Renal cortical epithelial cell (primary cell): ENCODE measurements around the gene TPI1. TPM values are rescaled to one million over a fixed set of nuclear protein-coding genes. Genes with fewer than 3 reads are reported as not detected.

ENCODE experiments used
- total RNA-seq: library from RNA; depleted of rRNA; stranded (reverse); fragments of >200 nt; gene quantifications from 2 replicates; pipeline ENCODE4 v1.2.3, GENCODE V29; 2014

TPI1 gene
- total RNA-seq, 1 donor from 2014 or later, result 1,309 TPM

Other genes starting within 250 kb of the TPI1 start
- gene LPAR5, start 231.6 kb upstream of the TPI1 start, total RNA-seq, result 0.17 TPM in 1 of 2 replicates, not detected in the other
- 0.15 and 0.17 TPM in 2 replicates for gene ACRBP, start 220.1 kb upstream of the TPI1 start, total RNA-seq
- 45.3 and 67.6 TPM in 2 replicates for gene ING4, start 204.4 kb upstream of the TPI1 start, total RNA-seq
- gene ZNF384, start 178.2 kb upstream of the TPI1 start, total RNA-seq, result 5.6 and 18.4 TPM in 2 replicates
- 0.15 TPM in 1 of 2 replicates, not detected in the other for gene PIANP, start 166.7 kb upstream of the TPI1 start, total RNA-seq
- 66.0 and 68.3 TPM in 2 replicates for gene COPS7A, start 143.5 kb upstream of the TPI1 start, total RNA-seq
- 168 and 222 TPM in 2 replicates for gene MLF2, start 114.4 kb upstream of the TPI1 start, total RNA-seq
- 24.0 and 69.1 TPM in 2 replicates for gene PTMS, start 101.2 kb upstream of the TPI1 start, total RNA-seq
- gene LAG3, start 95.0 kb upstream of the TPI1 start, total RNA-seq, result not detected in 2 replicates
- 0.10 TPM in 1 of 2 replicates, not detected in the other for gene CD4, start 78.0 kb upstream of the TPI1 start, total RNA-seq
- gene GPR162, start 45.7 kb upstream of the TPI1 start, total RNA-seq, result 3.8 TPM in 1 of 2 replicates, not detected in the other
- 17.4 and 36.8 TPM in 2 replicates for gene P3H3, start 39.1 kb upstream of the TPI1 start, total RNA-seq
- 0.15 TPM in 1 of 2 replicates, not detected in the other for gene GNB3, start 26.6 kb upstream of the TPI1 start, total RNA-seq
- 1.3 and 4.7 TPM in 2 replicates for gene CDCA3, start 16.2 kb upstream of the TPI1 start, total RNA-seq
- 107 and 113 TPM in 2 replicates for gene USP5, start 15.4 kb upstream of the TPI1 start, total RNA-seq
- gene SPSB2, start 5.8 kb downstream of the TPI1 start, total RNA-seq, result 7.0 and 13.2 TPM in 2 replicates
- 16.1 and 16.4 TPM in 2 replicates for gene LRRC23, start 37.3 kb downstream of the TPI1 start, total RNA-seq
- gene ENO2, start 47.0 kb downstream of the TPI1 start, total RNA-seq, result 14.1 and 41.3 TPM in 2 replicates
- 1.7 and 29.4 TPM in 2 replicates for gene ATN1, start 60.4 kb downstream of the TPI1 start, total RNA-seq
- gene RNU7-1, start 76.3 kb downstream of the TPI1 start, total RNA-seq, result not detected in 2 replicates
- gene C12orf57, start 76.5 kb downstream of the TPI1 start, total RNA-seq, result 38.0 and 62.4 TPM in 2 replicates
- gene PTPN6, start 83.8 kb downstream of the TPI1 start, total RNA-seq, result 14.8 and 18.4 TPM in 2 replicates
- 109 and 234 TPM in 2 replicates for gene PHB2, start 103.1 kb downstream of the TPI1 start, total RNA-seq
- gene EMG1, start 103.4 kb downstream of the TPI1 start, total RNA-seq, result 37.8 and 61.0 TPM in 2 replicates
- 9.7 and 26.5 TPM in 2 replicates for gene LPCAT3, start 150.9 kb downstream of the TPI1 start, total RNA-seq
- gene C1S, start 193.2 kb downstream of the TPI1 start, total RNA-seq, result 5.2 and 72.6 TPM in 2 replicates
- gene C1R, start 224.9 kb downstream of the TPI1 start, total RNA-seq, result 4.2 and 82.9 TPM in 2 replicates
- 31.4 and 68.7 TPM in 2 replicates for gene C1RL, start 241.7 kb downstream of the TPI1 start, total RNA-seq